Fibroblast of lung (primary cell): ENCODE results near the gene MBD6.

Experiments used
- EZH2 ChIP-seq: IDR thresholded peaks from 2 replicates; pipeline ENCODE4 v1.5.1; 2012; ENCODE audit warnings: low read length, control low read depth, mild to moderate bottlenecking; ENCODE audit errors: missing control alignments
- TF ChIP-seq, protein P1 (sequence below), 2 donors: IDR thresholded peaks in 1 of 2; conservative IDR thresholded peaks in 1 of 2; 1 replicate in 1 of 2; 2 replicates in 1 of 2; pipeline ENCODE4 v1.5.1; 2011 to 2012; ENCODE audit warnings: low read length in 2 of 2, control low read depth in 1 of 2, inconsistent platforms in 1 of 2, low read depth in 1 of 2, mild to moderate bottlenecking in 1 of 2

DNA sequence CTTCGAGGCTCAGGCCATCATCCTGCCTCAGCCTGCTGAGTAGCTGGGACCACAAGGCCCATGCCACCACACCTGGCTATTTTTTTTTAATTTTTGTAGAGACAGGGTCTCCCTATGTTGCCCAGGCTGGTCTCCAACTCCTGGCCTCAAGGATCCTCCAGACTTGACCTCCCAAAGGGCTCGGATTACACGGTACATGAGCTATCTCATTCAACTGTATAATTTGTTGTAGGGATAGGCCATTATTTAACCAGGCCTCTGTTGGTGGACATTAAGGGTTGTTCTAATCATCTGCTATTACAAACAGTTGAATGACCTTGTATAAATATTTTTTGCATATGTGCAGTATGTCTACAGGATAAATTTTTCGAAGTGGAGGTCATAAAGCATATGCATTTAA lies 36.2 kb downstream of the MBD6 start:
- no peak for TF ChIP-seq EZH2
- TF ChIP-seq, protein P1, sequence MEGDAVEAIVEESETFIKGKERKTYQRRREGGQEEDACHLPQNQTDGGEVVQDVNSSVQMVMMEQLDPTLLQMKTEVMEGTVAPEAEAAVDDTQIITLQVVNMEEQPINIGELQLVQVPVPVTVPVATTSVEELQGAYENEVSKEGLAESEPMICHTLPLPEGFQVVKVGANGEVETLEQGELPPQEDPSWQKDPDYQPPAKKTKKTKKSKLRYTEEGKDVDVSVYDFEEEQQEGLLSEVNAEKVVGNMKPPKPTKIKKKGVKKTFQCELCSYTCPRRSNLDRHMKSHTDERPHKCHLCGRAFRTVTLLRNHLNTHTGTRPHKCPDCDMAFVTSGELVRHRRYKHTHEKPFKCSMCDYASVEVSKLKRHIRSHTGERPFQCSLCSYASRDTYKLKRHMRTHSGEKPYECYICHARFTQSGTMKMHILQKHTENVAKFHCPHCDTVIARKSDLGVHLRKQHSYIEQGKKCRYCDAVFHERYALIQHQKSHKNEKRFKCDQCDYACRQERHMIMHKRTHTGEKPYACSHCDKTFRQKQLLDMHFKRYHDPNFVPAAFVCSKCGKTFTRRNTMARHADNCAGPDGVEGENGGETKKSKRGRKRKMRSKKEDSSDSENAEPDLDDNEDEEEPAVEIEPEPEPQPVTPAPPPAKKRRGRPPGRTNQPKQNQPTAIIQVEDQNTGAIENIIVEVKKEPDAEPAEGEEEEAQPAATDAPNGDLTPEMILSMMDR (conservative IDR thresholded peaks at IDR 0.05 in 1 of 2, IDR thresholded peaks at IDR 0.05 in 1 of 2; ENCODE audit: low read depth in 1 of 2, low read length in 2 of 2) = no peak
